ENCODE data around the gene PLA2G2E. TPM values are rescaled to one million over a fixed set of nuclear protein-coding genes. Genes with fewer than 3 reads are reported as not detected.
"Not testable (repeated sequence)": the region's sequence is repeated elsewhere in the genome, so short reads cannot be mapped to it uniquely, and the experiment has no call there.

Gene PLA2G2E
- total RNA-seq, 2 donors from 2014 or later = not detected

DNA sequence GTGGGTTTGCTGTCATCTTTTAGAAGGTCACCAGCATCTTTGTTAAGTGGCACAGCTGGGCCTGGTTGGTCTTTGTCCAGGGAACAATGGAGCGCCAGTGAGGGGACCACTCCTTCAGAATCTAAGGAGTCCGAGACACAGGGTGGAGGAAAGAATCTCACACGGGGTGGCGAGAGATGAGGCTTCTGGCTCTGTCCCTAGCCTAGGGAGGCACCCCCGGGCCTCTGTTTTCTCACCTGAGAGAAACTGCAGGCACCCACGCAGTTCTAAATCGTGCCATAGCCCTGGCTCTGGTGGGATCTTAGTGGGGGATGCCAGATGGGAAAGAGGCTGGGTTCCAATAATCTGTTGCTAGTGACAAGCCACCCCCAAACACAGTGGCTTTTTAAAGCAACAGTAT is 10.9 kb upstream of the PLA2G2E start:
- no peak overlapping the region for H3K27ac ChIP-seq
- no peaks in the 10 kb centered on the region for H3K36me3 ChIP-seq
- TF ChIP-seq, protein P1, sequence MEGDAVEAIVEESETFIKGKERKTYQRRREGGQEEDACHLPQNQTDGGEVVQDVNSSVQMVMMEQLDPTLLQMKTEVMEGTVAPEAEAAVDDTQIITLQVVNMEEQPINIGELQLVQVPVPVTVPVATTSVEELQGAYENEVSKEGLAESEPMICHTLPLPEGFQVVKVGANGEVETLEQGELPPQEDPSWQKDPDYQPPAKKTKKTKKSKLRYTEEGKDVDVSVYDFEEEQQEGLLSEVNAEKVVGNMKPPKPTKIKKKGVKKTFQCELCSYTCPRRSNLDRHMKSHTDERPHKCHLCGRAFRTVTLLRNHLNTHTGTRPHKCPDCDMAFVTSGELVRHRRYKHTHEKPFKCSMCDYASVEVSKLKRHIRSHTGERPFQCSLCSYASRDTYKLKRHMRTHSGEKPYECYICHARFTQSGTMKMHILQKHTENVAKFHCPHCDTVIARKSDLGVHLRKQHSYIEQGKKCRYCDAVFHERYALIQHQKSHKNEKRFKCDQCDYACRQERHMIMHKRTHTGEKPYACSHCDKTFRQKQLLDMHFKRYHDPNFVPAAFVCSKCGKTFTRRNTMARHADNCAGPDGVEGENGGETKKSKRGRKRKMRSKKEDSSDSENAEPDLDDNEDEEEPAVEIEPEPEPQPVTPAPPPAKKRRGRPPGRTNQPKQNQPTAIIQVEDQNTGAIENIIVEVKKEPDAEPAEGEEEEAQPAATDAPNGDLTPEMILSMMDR (IDR thresholded peaks at IDR 0.05) = no peak
- H3K9me3 ChIP-seq = peaks cover 7% of the 10 kb centered on the region
- DNase-seq (ENCODE audit: low spot score) (no peak), ATAC-seq (ENCODE audit: insufficient number of reproducible peaks, low FRiP score, low read depth) (no peak)
- H3K4me1 ChIP-seq (ENCODE audit: control insufficient read depth in 1 of 2, low read depth in 2 of 2) = no peaks in the 10 kb centered on the region
- H3K4me3 ChIP-seq = no peak overlapping the region
- H3K27me3 ChIP-seq (replicated peaks; ENCODE audit: insufficient read depth) = no peaks in the 10 kb centered on the region

DNA sequence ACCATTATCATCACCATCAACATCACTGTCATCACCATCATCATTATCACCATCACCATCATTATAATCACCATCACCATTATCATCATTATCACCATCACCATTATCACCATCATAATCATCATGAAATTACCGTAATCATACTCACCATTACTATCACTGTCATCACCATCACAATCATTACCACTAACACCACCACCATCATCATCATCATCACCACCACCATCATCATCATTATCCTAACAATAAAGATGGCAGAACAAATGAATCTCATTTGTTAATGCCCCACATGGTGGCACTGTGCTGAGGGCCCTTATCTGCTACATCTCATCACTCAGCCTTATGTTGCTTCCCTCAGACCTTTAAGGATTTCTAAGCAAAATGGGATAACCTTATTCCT is 9.4 kb upstream of the PLA2G2E start:
- TF ChIP-seq, protein P1 (IDR thresholded peaks at IDR 0.05) = no peak
- Histone ChIP-seq H3K4me3 (no peak overlapping the region), H3K9me3 (peaks cover 7% of the 10 kb centered on the region), H3K27me3 (replicated peaks; ENCODE audit: insufficient read depth) (no peaks in the 10 kb centered on the region), H3K27ac (no peak overlapping the region), H3K4me1 (ENCODE audit: control insufficient read depth in 1 of 2, low read depth in 2 of 2) (no peaks in the 10 kb centered on the region), H3K36me3 (no peaks in the 10 kb centered on the region)
- ATAC-seq (ENCODE audit: insufficient number of reproducible peaks, low FRiP score, low read depth) = no peak
- DNase-seq (ENCODE audit: low spot score) = no peak

DNA sequence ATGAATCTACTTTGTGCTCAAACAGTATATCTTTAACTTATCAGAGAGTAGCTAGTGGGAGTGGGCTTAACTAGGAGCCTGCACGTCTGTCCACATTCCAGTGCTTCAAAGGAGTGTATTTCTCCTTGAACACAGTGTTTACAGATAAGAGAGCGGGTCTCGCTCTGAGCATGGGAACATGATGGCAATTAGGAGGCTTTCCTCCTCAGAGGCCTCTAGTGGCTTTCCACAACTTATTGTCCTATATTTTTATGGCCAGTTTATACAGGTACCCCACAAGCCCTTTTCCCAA is 3.7 kb upstream of the PLA2G2E start:
- H3K27ac ChIP-seq; DNase-seq (ENCODE audit: low spot score); ATAC-seq (ENCODE audit: insufficient number of reproducible peaks, low FRiP score, low read depth); H3K9me3 ChIP-seq; H3K27me3 ChIP-seq (replicated peaks; ENCODE audit: insufficient read depth); H3K4me3 ChIP-seq; H3K4me1 ChIP-seq (ENCODE audit: control insufficient read depth in 1 of 2, low read depth in 2 of 2); H3K36me3 ChIP-seq: not testable (repeated sequence)

DNA sequence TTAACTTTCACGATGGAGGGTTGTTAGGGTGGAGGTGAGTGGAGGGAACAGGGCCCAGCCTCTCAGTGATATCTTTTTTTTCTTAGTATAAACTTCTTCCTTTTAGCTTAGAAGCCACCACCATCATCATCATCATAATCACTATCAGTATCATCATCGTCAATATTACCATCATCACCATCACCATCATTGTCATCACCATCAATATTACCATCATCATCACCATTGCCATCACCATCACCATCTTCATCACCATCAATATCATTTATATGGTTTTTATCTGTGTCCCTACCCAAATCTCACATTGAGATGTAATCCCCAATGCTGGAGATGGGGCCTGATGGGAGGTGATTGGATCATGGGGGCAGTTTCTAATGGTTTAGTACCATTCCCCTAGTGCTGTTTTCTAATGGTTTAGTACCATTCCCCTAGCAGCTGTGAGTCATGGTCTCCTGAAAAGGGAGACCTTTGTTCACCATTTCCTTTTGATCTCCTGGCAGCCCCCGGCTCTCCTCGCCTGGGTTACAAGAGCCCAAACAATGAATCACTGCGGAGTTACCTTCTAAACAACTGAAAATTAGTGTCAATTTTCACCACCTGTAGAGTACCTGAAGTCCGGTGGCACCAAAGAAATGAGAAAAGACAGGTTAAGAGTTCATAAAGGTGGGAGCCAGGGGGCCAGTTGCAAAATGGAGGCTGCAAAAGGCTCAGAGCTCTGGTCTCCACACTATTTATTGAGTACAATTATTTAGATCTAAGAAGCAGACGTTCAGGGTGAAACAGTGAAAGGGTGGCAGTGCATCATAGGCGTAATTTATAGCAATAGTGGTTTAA is 3.1 kb upstream of the PLA2G2E start:
- TF ChIP-seq, protein P1 (IDR thresholded peaks at IDR 0.05) = no peak
- Histone ChIP-seq H3K27ac (no peak overlapping the region), H3K4me3 (no peak overlapping the region), H3K9me3 (no peaks in the 10 kb centered on the region), H3K27me3 (replicated peaks; ENCODE audit: insufficient read depth) (no peaks in the 10 kb centered on the region), H3K4me1 (ENCODE audit: control insufficient read depth in 1 of 2, low read depth in 2 of 2) (no peaks in the 10 kb centered on the region), H3K36me3 (no peaks in the 10 kb centered on the region)
- no peak for ATAC-seq (ENCODE audit: insufficient number of reproducible peaks, low FRiP score, low read depth)
- no peak for DNase-seq (ENCODE audit: low spot score)

DNA sequence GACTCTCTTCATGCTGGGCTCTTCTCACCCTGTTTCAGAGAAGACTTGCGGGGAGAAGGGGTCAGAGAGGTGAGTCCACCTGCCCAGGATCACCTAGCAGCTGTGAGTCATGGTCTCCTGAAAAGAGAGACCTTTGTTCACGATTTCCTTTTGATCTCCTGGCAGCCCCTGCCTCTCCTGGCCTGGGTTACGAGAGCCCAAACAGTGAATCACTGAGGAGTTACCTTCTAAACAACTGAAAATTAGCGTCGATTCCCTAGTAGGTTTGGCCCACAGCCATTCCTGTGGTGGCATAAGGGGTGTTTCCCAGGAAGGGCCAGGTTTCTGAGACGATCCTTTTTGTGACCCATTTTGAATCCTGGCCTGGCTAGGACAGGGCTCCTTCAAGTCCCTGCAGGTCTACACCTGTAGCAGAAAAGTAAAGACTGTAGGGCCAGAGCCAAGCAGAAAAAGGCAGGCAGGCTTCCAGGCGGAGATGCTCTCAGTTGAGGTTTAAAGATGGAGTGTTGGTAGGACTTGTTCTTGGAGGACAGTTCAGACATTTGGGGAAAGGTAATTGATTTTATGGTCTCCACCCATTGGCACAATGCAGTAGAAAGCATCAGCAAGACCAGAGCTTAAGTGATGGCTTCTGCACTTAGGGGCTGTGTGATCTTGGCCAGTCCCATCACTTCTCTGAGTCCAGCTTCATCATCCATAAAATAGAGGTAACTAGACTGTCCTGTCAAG is 2.1 kb upstream of the PLA2G2E start:
- TF ChIP-seq, protein P1 (IDR thresholded peaks at IDR 0.05) = no peak
- H3K4me3 ChIP-seq = no peak overlapping the region
- ATAC-seq (ENCODE audit: insufficient number of reproducible peaks, low FRiP score, low read depth) (no peak), DNase-seq (ENCODE audit: low spot score) (no peak)
- no peaks in the 10 kb centered on the region for H3K4me1 ChIP-seq (ENCODE audit: control insufficient read depth in 1 of 2, low read depth in 2 of 2)
- H3K27me3 ChIP-seq (replicated peaks; ENCODE audit: insufficient read depth) = no peaks in the 10 kb centered on the region
- no peaks in the 10 kb centered on the region for H3K9me3 ChIP-seq
- H3K36me3 ChIP-seq = no peaks in the 10 kb centered on the region
- H3K27ac ChIP-seq = no peak overlapping the region

Measured in thoracic aorta (tissue), 2 donors.